ENCODE measurements around the gene ABCC10. TPM values are rescaled to one million over a fixed set of nuclear protein-coding genes. Genes with fewer than 3 reads are reported as not detected.

Gene ABCC10
- total RNA-seq, 1 donor from 2014 or later, result 11.7 TPM

DNA sequence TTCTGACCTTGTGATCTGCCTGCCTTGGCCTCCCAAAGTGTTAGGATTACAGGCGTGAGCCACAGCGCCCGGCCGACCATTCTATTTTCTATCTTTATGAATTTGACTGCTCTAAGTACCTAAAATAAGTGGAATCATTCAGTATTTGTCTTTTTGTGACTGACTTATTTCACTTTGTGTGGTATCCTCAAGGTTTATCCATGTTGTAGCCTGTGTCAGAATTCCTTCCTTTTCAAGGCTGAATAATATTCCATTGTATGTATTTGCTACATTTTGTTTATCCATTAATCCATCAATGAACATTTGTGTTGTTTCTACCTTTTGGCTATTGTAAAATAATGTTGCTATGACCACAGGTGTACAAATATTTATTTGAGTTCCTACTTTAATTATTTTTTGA, 45.2 kb downstream of the ABCC10 start:
- DNase-seq, result no peak
- Histone ChIP-seq H3K4me1 (peaks cover 36% of the 10 kb centered on the region), H3K4me3 (no peak overlapping the region), H3K27me3 (ENCODE audit: low read depth) (peaks cover 5% of the 10 kb centered on the region), H3K27ac (replicated peaks) (no peak overlapping the region), H3K36me3 (no peaks in the 10 kb centered on the region), H3K9me3 (replicated peaks) (no peaks in the 10 kb centered on the region)
- intact Hi-C loops (cut with micrococcal nuclease), result no loop called here
- no peak for TF ChIP-seq CTCF (IDR thresholded peaks at IDR 0.05; ENCODE audit: borderline replicate concordance)

GRCh38 chr6:43475516-43475915, 48.2 kb downstream of the ABCC10 start:
- no peak for DNase-seq
- intact Hi-C loops (cut with micrococcal nuclease), result no loop called here
- Histone ChIP-seq H3K27me3 (ENCODE audit: low read depth) (no peaks in the 10 kb centered on the region), H3K36me3 (peaks cover 2% of the 10 kb centered on the region), H3K9me3 (replicated peaks) (no peaks in the 10 kb centered on the region), H3K27ac (replicated peaks) (no peak overlapping the region), H3K4me1 (peaks cover 42% of the 10 kb centered on the region), H3K4me3 (no peak overlapping the region)
- TF ChIP-seq CTCF (IDR thresholded peaks at IDR 0.05; ENCODE audit: borderline replicate concordance), result no peak

GRCh38 chr6:43476746-43477145, 49.4 kb downstream of the ABCC10 start:
- no peak for TF ChIP-seq CTCF (IDR thresholded peaks at IDR 0.05; ENCODE audit: borderline replicate concordance)
- no peaks in the 10 kb centered on the region for H3K9me3 ChIP-seq (replicated peaks)
- peak overlapping the region; percentile 77 for H3K4me3 ChIP-seq
- intact Hi-C loops (cut with micrococcal nuclease), result no loop called here
- peaks cover 53% of the 10 kb centered on the region for H3K4me1 ChIP-seq
- peaks cover 2% of the 10 kb centered on the region for H3K36me3 ChIP-seq
- H3K27ac ChIP-seq (replicated peaks), result peak overlapping the region; percentile 83
- DNase-seq, result no peak
- H3K27me3 ChIP-seq (ENCODE audit: low read depth), result no peaks in the 10 kb centered on the region

DNA sequence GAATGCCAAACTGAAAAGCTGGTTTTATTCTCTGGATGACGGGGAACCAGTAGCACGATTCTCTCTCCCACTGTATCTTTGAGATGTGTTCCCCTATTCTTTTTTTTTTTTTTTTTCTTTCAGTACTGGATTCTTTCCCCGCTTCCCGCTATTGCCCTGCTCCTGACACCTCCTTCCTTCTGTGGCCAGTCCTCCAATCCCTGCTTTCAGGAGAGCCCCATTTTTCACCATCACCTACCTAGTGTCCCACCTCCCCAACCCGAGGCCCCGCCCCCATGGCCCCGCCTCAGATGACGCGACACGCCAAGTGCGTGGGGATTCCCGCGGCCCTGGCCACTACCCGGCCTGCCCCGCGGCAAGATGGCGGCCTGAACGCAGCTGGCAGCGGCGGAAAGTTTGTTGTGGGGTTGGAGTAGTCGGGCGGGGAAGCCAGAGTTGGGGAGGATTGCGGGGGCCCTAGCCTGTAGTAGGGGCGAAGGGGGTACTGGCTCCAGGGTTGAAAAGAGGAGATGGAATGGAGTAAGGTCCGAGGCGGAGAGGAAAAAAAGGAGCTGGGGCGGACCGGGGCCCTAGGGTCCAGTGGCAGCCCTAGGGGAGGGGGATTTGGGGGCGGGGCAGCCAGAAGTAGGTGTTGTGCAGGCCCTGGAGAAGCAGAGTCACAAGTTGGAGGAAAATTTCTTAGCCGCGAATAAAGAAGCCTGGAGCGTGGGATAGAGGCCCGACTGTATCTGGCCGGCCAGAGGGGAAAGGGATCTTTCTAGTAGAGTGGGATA, 50.1 kb downstream of the ABCC10 start, which contains the start of gene TJAP1:
TJAP1 (plus strand) TSS at position 336 of the 773 bp plus-strand sequence. CDS start 21,432 bp downstream, outside the sequence.
- peak within 1 kb of the TSS; percentile 77 for H3K4me3 ChIP-seq
- no peaks in the 10 kb centered on the region for H3K27me3 ChIP-seq (ENCODE audit: low read depth)
- H3K9me3 ChIP-seq (replicated peaks), result no peaks in the 10 kb centered on the region
- peaks cover 2% of the 10 kb centered on the region for H3K36me3 ChIP-seq
- H3K4me1 ChIP-seq, result peaks cover 60% of the 10 kb centered on the region
- peak; percentile 94 for DNase-seq
- H3K27ac ChIP-seq (replicated peaks), result peak within 1 kb of the TSS; percentile 83
- intact Hi-C loops (cut with micrococcal nuclease), result no loop called here
- TF ChIP-seq CTCF (IDR thresholded peaks at IDR 0.05; ENCODE audit: borderline replicate concordance), result no peak

GRCh38 chr6:43478008-43478372, 50.6 kb downstream of the ABCC10 start:
- peaks cover 61% of the 10 kb centered on the region for H3K4me1 ChIP-seq
- H3K27ac ChIP-seq (replicated peaks), result peak overlapping the region; percentile 83
- intact Hi-C loops (cut with micrococcal nuclease), result no loop called here
- TF ChIP-seq CTCF (IDR thresholded peaks at IDR 0.05; ENCODE audit: borderline replicate concordance), result no peak
- no peak for DNase-seq
- no peaks in the 10 kb centered on the region for H3K27me3 ChIP-seq (ENCODE audit: low read depth)
- H3K36me3 ChIP-seq, result peaks cover 2% of the 10 kb centered on the region
- no peaks in the 10 kb centered on the region for H3K9me3 ChIP-seq (replicated peaks)
- peak overlapping the region; percentile 77 for H3K4me3 ChIP-seq
